K562 (cell line): ENCODE results near the gene ZBTB16. TPM values are rescaled to one million over a fixed set of nuclear protein-coding genes. Genes with fewer than 3 reads are reported as not detected.

ENCODE experiments used
- ATAC-seq: fragments of 200-7000 bp; cut with Tn5 transposase; 3 replicates; pipeline ENCODE4 v1.9.1; 2020; ENCODE audit warnings: moderate library complexity
- BruUV-seq: library from RNA; stranded (reverse); fragments of 400-500 nt; replicated peaks from 2 replicates; lab custom pipeline; 2021; lab: Mats Ljungman, UMichigan
- CTCF ChIA-PET: fragments of 300-600 bp; formaldehyde crosslinking; extraction: SDS; loops from one replicate; lab custom pipeline; 2021; ENCODE audit warnings: low intra/inter-chr PET ratio; lab: Yijun Ruan, JAX
- POLR2A ChIA-PET: fragments of 300-600, 350-650 bp; sonication (Branson Sonifier 250); formaldehyde crosslinking; extraction: SDS; loops from one replicate; lab custom pipeline; 2021; ENCODE audit warnings: antibody characterized with exemption, inconsistent platforms; lab: Yijun Ruan, JAX
- DNase-seq, 4 experiments: peaks; one replicate each; pipeline versions ENCODE4 v3.0.0 to v3.0.0-alpha.2; 2011 to 2018; ENCODE audit warnings: low spot score in 3 of 4, mixed read lengths in 3 of 4; ENCODE audit errors: extremely low read depth in 1 of 4
- FAIRE-seq: peaks from 2 replicates; lab custom pipeline; 2011; peaks lifted over from hg19 to GRCh38; lab: Jason Lieb, UNC
- H2AFZ ChIP-seq: 2 replicates; pipeline ENCODE4 v1.6.0; 2011; ENCODE audit warnings: low read depth, low read length, control low read depth, inconsistent platforms
- H3K27ac ChIP-seq: fragments of 200-600 bp; 3 replicates; pipeline ENCODE4 v1.8.0; 2011; ENCODE audit warnings: low read depth, mild to moderate bottlenecking, control low read depth, inconsistent platforms, low read length, moderate library complexity, mixed read lengths; ENCODE audit errors: extremely low read depth
- H3K27me3 ChIP-seq, 2 experiments: fragments of 300-600 bp in 1 of 2; 2 replicates in 1 of 2; 3 replicates in 1 of 2; pipeline versions ENCODE4 v1.6.0 to v1.8.0; 2011; ENCODE audit warnings: inconsistent platforms in 2 of 2, low read length in 2 of 2, mild to moderate bottlenecking in 1 of 2, mixed read lengths in 1 of 2, moderate library complexity in 1 of 2; ENCODE audit not compliant: control insufficient read depth in 2 of 2, insufficient read depth in 2 of 2
- H3K36me3 ChIP-seq: fragments of 300-600 bp; 3 replicates; pipeline ENCODE4 v1.8.0; 2011; ENCODE audit warnings: mild to moderate bottlenecking, low read length, inconsistent platforms; ENCODE audit not compliant: control insufficient read depth, insufficient read depth
- H3K4me1 ChIP-seq, 2 experiments: fragments of 200-600 bp in 1 of 2; replicated peaks in 1 of 2; 2 replicates in 1 of 2; 3 replicates in 1 of 2; pipeline versions ENCODE4 v1.5.1 to v1.8.0; 2011; ENCODE audit warnings: inconsistent platforms in 2 of 2, low read length in 2 of 2, mild to moderate bottlenecking in 1 of 2, mixed read lengths in 1 of 2, moderate library complexity in 1 of 2; ENCODE audit not compliant: control insufficient read depth in 2 of 2, insufficient read depth in 2 of 2
- H3K4me2 ChIP-seq: 2 replicates; pipeline ENCODE4 v1.6.1; 2011; ENCODE audit warnings: low read length, control low read depth, inconsistent platforms, mixed read lengths; ENCODE audit not compliant: insufficient read depth
- H3K4me3 ChIP-seq: fragments of 200-600 bp; sonication (generic), shearing (Covaris generic); 2 replicates; pipeline ENCODE4 v1.5.1; 2016; ENCODE audit warnings: control low read depth, inconsistent platforms
- H3K79me2 ChIP-seq: fragments of 200-600 bp; 3 replicates; pipeline ENCODE4 v1.8.0; 2011; ENCODE audit warnings: low read length, inconsistent platforms; ENCODE audit not compliant: control insufficient read depth, insufficient read depth
- H3K9ac ChIP-seq, 2 experiments: 2 replicates each; pipeline versions ENCODE4 v1.6.0 to v1.6.1; 2011; ENCODE audit warnings: low read depth in 2 of 2, low read length in 2 of 2, control low read depth in 1 of 2, inconsistent platforms in 1 of 2, mild to moderate bottlenecking in 1 of 2, mixed read lengths in 1 of 2; ENCODE audit not compliant: insufficient read depth in 1 of 2
- H3K9me1 ChIP-seq: one replicate; pipeline ENCODE4 v1.6.0; 2011; ENCODE audit warnings: inconsistent platforms, mild to moderate bottlenecking, low read length, moderate library complexity; ENCODE audit not compliant: control insufficient read depth, insufficient read depth
- H3K9me3 ChIP-seq: replicated peaks from 2 replicates; pipeline ENCODE4 v1.5.1; 2011; ENCODE audit warnings: low read depth, low read length, inconsistent platforms; ENCODE audit not compliant: control insufficient read depth, insufficient read depth
- H4K20me1 ChIP-seq: replicated peaks from 2 replicates; pipeline ENCODE4 v1.6.1; 2011; ENCODE audit warnings: low read length, inconsistent platforms, mixed read lengths; ENCODE audit not compliant: control insufficient read depth, insufficient read depth
- AFF1 ChIP-seq, 2 experiments: fragments of 450-650 bp; IDR thresholded peaks; 2 replicates each; pipeline ENCODE4 v1.6.1; 2018; ENCODE audit warnings: mild to moderate bottlenecking in 2 of 2, low read depth in 1 of 2; ENCODE audit not compliant: partially characterized antibody in 2 of 2
- CREB5 ChIP-seq: fragments of 250-450 bp; sonication (Bioruptor Pico); IDR thresholded peaks from 2 replicates; pipeline ENCODE4 v1.5.0; 2020; ENCODE audit warnings: mild to moderate bottlenecking
- FOXM1 ChIP-seq, 2 experiments: fragments of 450-650 bp in 1 of 2; sonication (generic) in 1 of 2; formaldehyde crosslinking in 1 of 2; IDR thresholded peaks; 2 replicates each; pipeline versions ENCODE4 v1.6.1 to v1.9.0; 2017 to 2022; ENCODE audit warnings: low read depth in 2 of 2, mild to moderate bottlenecking in 2 of 2, missing genetic modification reagents in 1 of 2, moderate library complexity in 1 of 2
- HCFC1 ChIP-seq: IDR thresholded peaks from 2 replicates; pipeline ENCODE4 v1.6.1; 2012; ENCODE audit warnings: low read depth, low read length, improper control_type of control experiment
- HDGF ChIP-seq: fragments of 450-650 bp; IDR thresholded peaks from 2 replicates; pipeline ENCODE4 v1.6.1; 2016
- MLX ChIP-seq, 2 experiments: fragments of 450-650 bp in 1 of 2; sonication (generic) in 1 of 2; formaldehyde crosslinking; conservative IDR thresholded peaks; 2 replicates each; pipeline versions ENCODE4 v1.4.0 to v1.8.1; 2020 to 2022; ENCODE audit warnings: mild to moderate bottlenecking in 1 of 2, missing genetic modification reagents in 1 of 2
- TSHZ1 ChIP-seq: fragments of 250-450 bp; sonication (Bioruptor Pico); IDR thresholded peaks from 2 replicates; pipeline ENCODE4 v1.4.0; 2020; ENCODE audit warnings: mild to moderate bottlenecking, moderate library complexity
- WGBS: fragments of 100-300 bp; shearing (Covaris generic); methylation state at CpG from one replicate; pipeline ENCODE4 v1.1.6; 2016; ENCODE audit warnings: low coverage, mixed read lengths; ENCODE audit not compliant: insufficient coverage; ENCODE audit errors: missing lambda C conversion rate; 5-methylcytosine and 5-hydroxymethylcytosine counted together
- in situ Hi-C: fragments of 300-500 bp; cut with MboI; formaldehyde crosslinking; loops from 4 replicates; pipeline ENCODE4 v1.15.0; 2018; ENCODE audit warnings: inconsistent platforms, mixed read lengths
- intact Hi-C: fragments of 100-400 bp; cut with micrococcal nuclease; formaldehyde crosslinking; loops from 2 replicates; pipeline ENCODE4 v1.14.2; 2022
- polyA plus RNA-seq, 8 experiments: library from polyadenylated mRNA; depleted of rRNA in 4 of 8; stranded (reverse) in 5 of 8; unstranded in 3 of 8; fragments of >200 nt; fragmentation: Nextera tagmentation in 2 of 8; fragmentation: Illumina TruSeq in 1 of 8; extraction: Ambion mirVana in 2 of 8; extraction: Trizol in 1 of 8; gene quantifications; 2 replicates each; pipeline versions ENCODE4 v1.2.1 to v1.2.3, GENCODE V29; 2011 to 2014; ENCODE audit warnings: inconsistent platforms in 1 of 8, missing spikeins in 1 of 8
- total RNA-seq, 7 experiments: library from RNA; depleted of rRNA in 6 of 7; stranded (reverse); fragments of >200 nt in 6 of 7; fragmentation: Illumina TruSeq in 2 of 7; extraction: Trizol in 2 of 7; gene quantifications; 2 replicates each; pipeline versions ENCODE4 v1.2.1 to v1.2.3, GENCODE V29; 2011 to 2021; ENCODE audit warnings: low replicate concordance in 1 of 7

ZBTB16 gene
- total and polyA plus RNA-seq, 9 of the 15 experiments (the other 6 are each of a cell fraction or from before 2014, with no cell fraction given) = 0.06 to 0.40 (median 0.24) TPM; not detected in 4

- TF ChIP-seq TSHZ1 (CRISPR knock-in tag) = no peak
- no peak for TF ChIP-seq CREB5 (CRISPR knock-in tag)
Observed at GRCh38 chr11:114088836-114089235, 29.3 kb downstream of the ZBTB16 start (continued).

GRCh38 chr11:114089748-114090147 is 30.2 kb downstream of the ZBTB16 start:
- no peak for FAIRE-seq
- intact Hi-C loops = no loop called here
- TF ChIP-seq HDGF (no peak), FOXM1 (IDR thresholded peaks at IDR 0.05; ENCODE audit: low read depth) (no peak), FOXM1 (CRISPR knock-in tag; IDR thresholded peaks at IDR 0.05; ENCODE audit: low read depth) (no peak), AFF1 (IDR thresholded peaks at IDR 0.05; ENCODE audit: low read depth in 1 of 2, partially characterized antibody in 2 of 2) (no peak), HCFC1 (no peak), MLX (CRISPR knock-in tag; conservative IDR thresholded peaks at IDR 0.05) (no peak)

More at GRCh38 chr11:114089748-114090147, 30.2 kb downstream of the ZBTB16 start:
- no peak for DNase-seq
- Histone ChIP-seq H3K27ac (no peak overlapping the region), H3K9ac (no peak overlapping the region), H3K4me1 (peaks cover 0 to 3% of the 10 kb centered on the region in 2 experiments; a peak in 1 of 5 replicates), H3K27me3 (peaks cover 6 to 34% of the 10 kb centered on the region in 2 experiments; a peak in 4 of 5 replicates), H4K20me1 (no peaks in the 10 kb centered on the region), H3K9me1 (no peaks in the 10 kb centered on the region), H3K79me2 (no peaks in the 10 kb centered on the region), H2AFZ (no peak overlapping the region), H3K9me3 (no peaks in the 10 kb centered on the region), H3K4me3 (no peak overlapping the region), H3K4me2 (no peak overlapping the region), H3K36me3 (no peaks in the 10 kb centered on the region)
- in situ Hi-C loops = no loop called here
- CTCF ChIA-PET = no interaction called here
- POLR2A ChIA-PET = no interaction called here
- no peak for ATAC-seq
- 2% methylated on average over 4 of the region's 4 CpGs for WGBS
- no TSS peak for BruUV-seq
